Neuronal stem cell (in vitro differentiated cells): ENCODE data around the gene FAM124A.

Experiments used
- DNase-seq: peaks from one replicate; pipeline ENCODE4 v3.0.0-alpha.2; 2013; ENCODE audit warnings: low spot score
- H2AFZ ChIP-seq: one replicate; pipeline ENCODE4 v1.6.1; 2013; ENCODE audit warnings: mild to moderate bottlenecking, low read length, inconsistent platforms
- H2AK5ac ChIP-seq: 2 replicates; pipeline ENCODE4 v1.6.1; 2013; ENCODE audit warnings: low read depth, mild to moderate bottlenecking, inconsistent platforms, low read length, moderate library complexity, mixed read lengths
- H2BK120ac ChIP-seq: 2 replicates; pipeline ENCODE4 v1.6.1; 2013; ENCODE audit warnings: low read depth, mild to moderate bottlenecking, inconsistent platforms, low read length, moderate library complexity, mixed read lengths
- H2BK12ac ChIP-seq: one replicate; pipeline ENCODE4 v1.6.1; 2013; ENCODE audit warnings: low read length, inconsistent platforms
- H2BK15ac ChIP-seq: 2 replicates; pipeline ENCODE4 v1.6.1; 2013; ENCODE audit warnings: mild to moderate bottlenecking, low read length, inconsistent platforms, mixed read lengths
- H2BK5ac ChIP-seq: one replicate; pipeline ENCODE4 v1.6.1; 2013; ENCODE audit warnings: inconsistent platforms, mild to moderate bottlenecking, low read length, moderate library complexity
- H3K14ac ChIP-seq: one replicate; pipeline ENCODE4 v1.6.1; 2013; ENCODE audit warnings: low read length, inconsistent platforms
- H3K18ac ChIP-seq: 2 replicates; pipeline ENCODE4 v1.6.1; 2013; ENCODE audit warnings: low read length, inconsistent platforms
- H3K23ac ChIP-seq: 2 replicates; pipeline ENCODE4 v1.6.1; 2013; ENCODE audit warnings: low read depth, mild to moderate bottlenecking, mixed read lengths, low read length, inconsistent platforms; ENCODE audit not compliant: poor library complexity
- H3K27ac ChIP-seq: replicated peaks from 3 replicates; pipeline ENCODE4 v1.5.1; 2013; ENCODE audit warnings: low read length, inconsistent platforms
- H3K27me3 ChIP-seq, 3 experiments: 2 replicates each; pipeline ENCODE4 v1.6.1; 2013; ENCODE audit warnings: low read length in 3 of 3, mild to moderate bottlenecking in 2 of 3, inconsistent platforms in 1 of 3, low read depth in 1 of 3, mixed read lengths in 1 of 3, moderate library complexity in 1 of 3; ENCODE audit not compliant: control insufficient read depth in 3 of 3, insufficient read depth in 3 of 3
- H3K36me3 ChIP-seq, 2 donors: replicated peaks in 1 of 2; 2 replicates each; pipeline ENCODE4 v1.6.1; 2013; ENCODE audit warnings: low read length in 2 of 2; ENCODE audit not compliant: control insufficient read depth in 2 of 2, insufficient read depth in 2 of 2
- H3K4ac ChIP-seq: 2 replicates; pipeline ENCODE4 v1.6.1; 2013; ENCODE audit warnings: inconsistent platforms, mild to moderate bottlenecking, low read length, moderate library complexity
- H3K4me1 ChIP-seq, 2 donors: 1 replicate in 1 of 2; 2 replicates in 1 of 2; pipeline ENCODE4 v1.6.1; 2013; ENCODE audit warnings: low read length in 2 of 2, low read depth in 1 of 2; ENCODE audit not compliant: control insufficient read depth in 2 of 2, insufficient read depth in 1 of 2
- H3K4me2 ChIP-seq: one replicate; pipeline ENCODE4 v1.6.1; 2013; ENCODE audit warnings: mild to moderate bottlenecking, low read length, inconsistent platforms; ENCODE audit not compliant: insufficient read depth, poor library complexity, severe bottlenecking
- H3K4me3 ChIP-seq, 2 donors: 2 replicates each; pipeline ENCODE4 v1.5.1; 2013; ENCODE audit warnings: low read length in 2 of 2, mild to moderate bottlenecking in 2 of 2, inconsistent platforms in 1 of 2, moderate library complexity in 1 of 2
- H3K79me1 ChIP-seq: one replicate; pipeline ENCODE4 v1.6.1; 2013; ENCODE audit warnings: low read depth, mild to moderate bottlenecking, inconsistent platforms, low read length, moderate library complexity
- H3K9ac ChIP-seq: one replicate; pipeline ENCODE4 v1.6.1; 2013; ENCODE audit warnings: mild to moderate bottlenecking, low read depth, low read length, inconsistent platforms; ENCODE audit not compliant: poor library complexity
- H3K9me3 ChIP-seq, 2 donors: replicated peaks in 1 of 2; 2 replicates each; pipeline versions ENCODE3 to v1.6.1; 2013; ENCODE audit warnings: low read length in 2 of 2, mild to moderate bottlenecking in 2 of 2, inconsistent platforms in 1 of 2, low read depth in 1 of 2, mixed read lengths in 1 of 2, moderate library complexity in 1 of 2; ENCODE audit not compliant: control insufficient read depth in 2 of 2, insufficient read depth in 1 of 2
- H4K8ac ChIP-seq: one replicate; pipeline ENCODE4 v1.6.1; 2013; ENCODE audit warnings: low read depth, mild to moderate bottlenecking, inconsistent platforms, low read length, moderate library complexity
- H4K91ac ChIP-seq: one replicate; pipeline ENCODE4 v1.6.1; 2013; ENCODE audit warnings: low read length, low read depth, mild to moderate bottlenecking, inconsistent platforms; ENCODE audit not compliant: poor library complexity
- WGBS, 2 donors: extraction: QIAGEN DNeasy Blood & Tissue Kit; methylation state at CpG; one replicate each; pipeline ENCODE4 v1.1.7; 2013; ENCODE audit warnings: missing lambda C conversion rate in 2 of 2, mixed read lengths in 1 of 2; ENCODE audit not compliant: insufficient read length in 2 of 2, insufficient replicate concordance in 1 of 2; ENCODE audit errors: extremely low coverage in 2 of 2; 5-methylcytosine and 5-hydroxymethylcytosine counted together

The FAM124A gene

GRCh38 chr13:51240178-51240577 lies 18.0 kb downstream of the FAM124A start:
- H3K18ac ChIP-seq, result no peak overlapping the region
- H4K8ac ChIP-seq, result no peak overlapping the region
- H3K14ac ChIP-seq, result no peak overlapping the region
- H3K36me3 ChIP-seq, result no peaks in the 10 kb centered on the region
- H3K9me3 ChIP-seq, result no peaks in the 10 kb centered on the region
- no peak overlapping the region for H2AK5ac ChIP-seq
- H2BK15ac ChIP-seq, result no peak overlapping the region
- H2BK12ac ChIP-seq, result no peak overlapping the region
- DNase-seq, result no peak
- H3K9ac ChIP-seq, result no peak overlapping the region
- peaks cover 16 to 24% of the 10 kb centered on the region in 2 donors for H3K4me1 ChIP-seq
- H3K4ac ChIP-seq, result no peak overlapping the region
- no peak overlapping the region for H3K4me3 ChIP-seq
- H2BK5ac ChIP-seq, result no peak overlapping the region
- H4K91ac ChIP-seq, result no peak overlapping the region
- H3K79me1 ChIP-seq, result no peaks in the 10 kb centered on the region
- no peak overlapping the region for H2BK120ac ChIP-seq
- H3K27me3 ChIP-seq, result no peaks in the 10 kb centered on the region
- H3K23ac ChIP-seq, result no peak overlapping the region
- H3K4me2 ChIP-seq, result no peak overlapping the region
- WGBS, 2 donors, result no CpG with 5 or more reads among the region's 5 CpGs
- H3K27ac ChIP-seq, result no peak overlapping the region
- no peak overlapping the region for H2AFZ ChIP-seq

GRCh38 chr13:51240958-51241357 lies 18.8 kb downstream of the FAM124A start:
- Histone ChIP-seq H3K4me1 (peaks cover 14 to 24% of the 10 kb centered on the region in 2 donors), H2BK5ac (no peak overlapping the region), H3K79me1 (no peaks in the 10 kb centered on the region), H3K9me3 (no peaks in the 10 kb centered on the region), H3K23ac (no peak overlapping the region), H2AK5ac (no peak overlapping the region), H2AFZ (no peak overlapping the region), H3K9ac (no peak overlapping the region), H2BK120ac (no peak overlapping the region), H3K27ac (no peak overlapping the region), H3K18ac (no peak overlapping the region), H4K8ac (no peak overlapping the region), H3K4me2 (no peak overlapping the region), H4K91ac (no peak overlapping the region), H3K27me3 (no peaks in the 10 kb centered on the region), H3K14ac (no peak overlapping the region), H3K4me3 (no peak overlapping the region), H2BK15ac (no peak overlapping the region), H2BK12ac (no peak overlapping the region), H3K36me3 (no peaks in the 10 kb centered on the region), H3K4ac (no peak overlapping the region)
- no CpG with 5 or more reads among the region's 3 CpGs for WGBS, 2 donors
- no peak for DNase-seq

GRCh38 chr13:51241720-51242119 lies 19.5 kb downstream of the FAM124A start:
- peaks cover 19 to 28% of the 10 kb centered on the region in 2 donors for H3K4me1 ChIP-seq
- no peaks in the 10 kb centered on the region for H3K27me3 ChIP-seq
- no CpG with 5 or more reads among the region's 6 CpGs for WGBS, 2 donors
- no peak overlapping the region for H2BK15ac ChIP-seq
- no peak overlapping the region for H4K91ac ChIP-seq
- H3K4me3 ChIP-seq, result no peak overlapping the region
- no peak overlapping the region for H3K27ac ChIP-seq
- no peaks in the 10 kb centered on the region for H3K9me3 ChIP-seq
- no peak overlapping the region for H2AK5ac ChIP-seq
- H2BK5ac ChIP-seq, result no peak overlapping the region
- no peak overlapping the region for H3K4ac ChIP-seq
- no peak for DNase-seq
- H3K79me1 ChIP-seq, result no peaks in the 10 kb centered on the region
- no peak overlapping the region for H2AFZ ChIP-seq
- H4K8ac ChIP-seq, result no peak overlapping the region
- no peak overlapping the region for H2BK12ac ChIP-seq
- no peaks in the 10 kb centered on the region for H3K36me3 ChIP-seq
- H3K9ac ChIP-seq, result no peak overlapping the region
- H3K4me2 ChIP-seq, result no peak overlapping the region
- no peak overlapping the region for H2BK120ac ChIP-seq
- no peak overlapping the region for H3K23ac ChIP-seq
- no peak overlapping the region for H3K14ac ChIP-seq
- H3K18ac ChIP-seq, result no peak overlapping the region

- H3K27ac ChIP-seq, result peak overlapping the region; percentile 69
- DNase-seq, result no peak
Measured at GRCh38 chr13:51243227-51243626, 21.0 kb downstream of the FAM124A start.

More at GRCh38 chr13:51243227-51243626, 21.0 kb downstream of the FAM124A start:
- WGBS, 2 donors, result no CpG with 5 or more reads among the region's 4 CpGs
- Histone ChIP-seq H3K23ac (no peak overlapping the region), H3K36me3 (no peaks in the 10 kb centered on the region), H3K27me3 (no peaks in the 10 kb centered on the region), H4K91ac (no peak overlapping the region), H3K18ac (no peak overlapping the region), H3K4me3 (no peak overlapping the region), H3K4me1 (peaks cover 23 to 28% of the 10 kb centered on the region in 2 donors), H4K8ac (no peak overlapping the region), H2BK12ac (no peak overlapping the region), H3K14ac (no peak overlapping the region), H2BK120ac (no peak overlapping the region), H2BK15ac (no peak overlapping the region), H2AK5ac (no peak overlapping the region), H3K4me2 (no peak overlapping the region), H2BK5ac (no peak overlapping the region), H3K9me3 (no peaks in the 10 kb centered on the region), H3K4ac (no peak overlapping the region), H3K9ac (no peak overlapping the region), H2AFZ (peak overlapping the region; percentile 72), H3K79me1 (no peaks in the 10 kb centered on the region)
